ENCODE measurements around the gene MCCD1. TPM values are rescaled to one million over a fixed set of nuclear protein-coding genes. Genes with fewer than 3 reads are reported as not detected.
"Not testable (repeated sequence)": the region's sequence is repeated elsewhere in the genome, so short reads cannot be mapped to it uniquely, and the experiment has no call there.

The MCCD1 gene
- total RNA-seq, 1 experiment from 2014 or later, result not detected

GRCh38 chr6:31497531-31498476, 31.0 kb upstream of the MCCD1 start, which contains the start of gene MICB (continued):
- TF ChIP-seq, protein P1, sequence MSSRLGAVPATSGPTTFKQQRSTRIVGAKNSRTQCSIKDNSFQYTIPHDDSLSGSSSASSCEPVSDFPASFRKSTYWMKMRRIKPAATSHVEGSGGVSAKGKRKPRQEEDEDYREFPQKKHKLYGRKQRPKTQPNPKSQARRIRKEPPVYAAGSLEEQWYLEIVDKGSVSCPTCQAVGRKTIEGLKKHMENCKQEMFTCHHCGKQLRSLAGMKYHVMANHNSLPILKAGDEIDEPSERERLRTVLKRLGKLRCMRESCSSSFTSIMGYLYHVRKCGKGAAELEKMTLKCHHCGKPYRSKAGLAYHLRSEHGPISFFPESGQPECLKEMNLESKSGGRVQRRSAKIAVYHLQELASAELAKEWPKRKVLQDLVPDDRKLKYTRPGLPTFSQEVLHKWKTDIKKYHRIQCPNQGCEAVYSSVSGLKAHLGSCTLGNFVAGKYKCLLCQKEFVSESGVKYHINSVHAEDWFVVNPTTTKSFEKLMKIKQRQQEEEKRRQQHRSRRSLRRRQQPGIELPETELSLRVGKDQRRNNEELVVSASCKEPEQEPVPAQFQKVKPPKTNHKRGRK (CRISPR knock-in tag; IDR thresholded peaks at IDR 0.05; ENCODE audit: borderline replicate concordance), result no peak
- no peak for TF ChIP-seq SOX15 (CRISPR knock-in tag; IDR thresholded peaks at IDR 0.05)
- TF ChIP-seq OVOL2 (CRISPR knock-in tag; IDR thresholded peaks at IDR 0.05; ENCODE audit: borderline replicate concordance), result no peak
- no peak for TF ChIP-seq ZNF121 (CRISPR knock-in tag; IDR thresholded peaks at IDR 0.05)
- TF ChIP-seq ZBTB21 (CRISPR knock-in tag; IDR thresholded peaks at IDR 0.05; ENCODE audit: borderline replicate concordance), result no peak
- no peak for TF ChIP-seq GTF2I (CRISPR knock-in tag; conservative IDR thresholded peaks at IDR 0.05)
- TF ChIP-seq ZNF396 (CRISPR knock-in tag; IDR thresholded peaks at IDR 0.05; ENCODE audit: borderline replicate concordance), result no peak

DNA sequence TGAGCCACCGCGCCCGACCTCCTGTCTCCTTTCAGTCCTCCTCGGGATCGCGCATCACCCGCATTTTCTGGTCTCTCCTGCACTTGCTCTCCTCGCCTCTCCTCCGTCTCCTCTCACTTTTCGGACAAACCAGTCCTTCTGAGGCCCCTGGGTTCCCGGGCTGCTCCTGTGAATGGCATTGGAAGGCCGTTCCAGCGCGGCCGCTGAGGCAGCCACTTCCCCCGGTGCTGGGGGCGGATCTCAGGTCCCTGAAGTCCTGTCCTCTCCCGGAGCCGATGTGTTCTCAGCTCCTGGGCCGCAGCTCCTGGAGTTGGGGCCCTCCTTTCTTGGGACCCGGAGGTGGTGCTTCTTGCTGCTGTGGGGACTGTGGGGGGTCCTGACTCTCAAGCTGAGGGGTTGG, 30.0 kb upstream of the MCCD1 start:
- TF ChIP-seq MYBL2 (CRISPR knock-in tag; IDR thresholded peaks at IDR 0.05), result no peak
- TF ChIP-seq, protein P1 (CRISPR knock-in tag; IDR thresholded peaks at IDR 0.05; ENCODE audit: borderline replicate concordance), result no peak
- Mint-ChIP-seq H3K4me1 (peaks cover 48% of the 10 kb centered on the region), H3K4me3 (peak overlapping the region; percentile 100), H3K9me3 (no peaks in the 10 kb centered on the region), H3K27me3 (ENCODE audit: low read depth) (peaks cover 30% of the 10 kb centered on the region), H3K27ac (peak overlapping the region; percentile 94), H3K36me3 (no peaks in the 10 kb centered on the region)
- ChIA-PET CTCF (interaction anchor here (0.6 to 2.1 kb wide), 10 partner anchors 30 to 132 kb away, joined by 3 to 12 read pairs (median 4); partner anchors contain the start of genes ATP6V1G2 and MCCD1), POLR2A (interaction anchor here (0.6 to 3.2 kb wide), 5 partner anchors 15 to 241 kb away, joined by 3 to 22 read pairs (median 3); partner anchors contain the start of genes DDX39B, MICA and MSH5)
- ATAC-seq (no peak), DNase-seq (ENCODE audit: low spot score) (peak; percentile 49)

- H3K9me3 Mint-ChIP-seq; H3K27ac Mint-ChIP-seq; H3K36me3 Mint-ChIP-seq; DNase-seq (ENCODE audit: low spot score); ATAC-seq; POLR2A ChIA-PET: not testable (repeated sequence)
- peak overlapping the region; percentile 100 for H3K4me3 Mint-ChIP-seq
- CTCF ChIA-PET, result interaction anchor here (1.4 kb wide), 1 partner anchor 81 kb away, joined by 9 read pairs; no protein-coding TSS in a partner anchor
- peaks cover 28% of the 10 kb centered on the region for H3K27me3 Mint-ChIP-seq (ENCODE audit: low read depth)
- H3K4me1 Mint-ChIP-seq, result peaks cover 47% of the 10 kb centered on the region
These were observed 29.1 kb upstream of the MCCD1 start for GRCh38 chr6:31499648-31500047.

DNA sequence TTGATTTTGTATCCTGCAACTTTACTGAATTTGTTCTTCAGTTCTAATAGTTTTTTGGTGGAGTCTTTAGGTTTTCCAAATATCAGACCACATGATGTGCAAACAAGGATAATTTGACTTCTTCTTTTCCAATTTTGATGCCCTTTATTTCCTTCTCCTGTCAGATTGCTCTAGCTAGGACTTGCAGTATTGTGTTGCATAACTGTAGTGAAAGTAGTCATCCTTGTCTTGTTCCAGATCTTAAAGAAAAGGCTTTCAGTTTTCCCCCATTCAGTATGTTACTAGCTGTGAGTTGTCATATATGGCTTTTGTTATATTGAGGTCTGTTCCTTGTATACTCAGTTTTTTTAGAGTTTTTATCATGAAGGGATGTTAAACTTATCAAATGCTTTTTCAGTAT, 26.2 kb upstream of the MCCD1 start:
- no peaks in the 10 kb centered on the region for H3K9me3 Mint-ChIP-seq
- POLR2A ChIA-PET, result no interaction called here
- H3K36me3 Mint-ChIP-seq, result peaks cover 15% of the 10 kb centered on the region
- peaks cover 6% of the 10 kb centered on the region for H3K27me3 Mint-ChIP-seq (ENCODE audit: low read depth)
- CTCF ChIA-PET, result no interaction called here
- no peak overlapping the region for H3K27ac Mint-ChIP-seq
- DNase-seq (ENCODE audit: low spot score) (no peak), ATAC-seq (no peak)
- H3K4me1 Mint-ChIP-seq, result peaks cover 29% of the 10 kb centered on the region
- TF ChIP-seq USF1 (CRISPR knock-in tag; IDR thresholded peaks at IDR 0.05), result no peak
- no peak for TF ChIP-seq ZNF219 (CRISPR knock-in tag; IDR thresholded peaks at IDR 0.05; ENCODE audit: borderline replicate concordance)
- TF ChIP-seq, protein P1 (CRISPR knock-in tag; IDR thresholded peaks at IDR 0.05; ENCODE audit: borderline replicate concordance), result no peak
- TF ChIP-seq, protein P2, sequence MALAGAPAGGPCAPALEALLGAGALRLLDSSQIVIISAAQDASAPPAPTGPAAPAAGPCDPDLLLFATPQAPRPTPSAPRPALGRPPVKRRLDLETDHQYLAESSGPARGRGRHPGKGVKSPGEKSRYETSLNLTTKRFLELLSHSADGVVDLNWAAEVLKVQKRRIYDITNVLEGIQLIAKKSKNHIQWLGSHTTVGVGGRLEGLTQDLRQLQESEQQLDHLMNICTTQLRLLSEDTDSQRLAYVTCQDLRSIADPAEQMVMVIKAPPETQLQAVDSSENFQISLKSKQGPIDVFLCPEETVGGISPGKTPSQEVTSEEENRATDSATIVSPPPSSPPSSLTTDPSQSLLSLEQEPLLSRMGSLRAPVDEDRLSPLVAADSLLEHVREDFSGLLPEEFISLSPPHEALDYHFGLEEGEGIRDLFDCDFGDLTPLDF (CRISPR knock-in tag; IDR thresholded peaks at IDR 0.05), result no peak
- TF ChIP-seq USF2 (CRISPR knock-in tag; IDR thresholded peaks at IDR 0.05), result no peak
- TF ChIP-seq CTCF (IDR thresholded peaks at IDR 0.05), result no peak
- TF ChIP-seq RORB (CRISPR knock-in tag; IDR thresholded peaks at IDR 0.05), result no peak
- TF ChIP-seq MYBL2 (CRISPR knock-in tag; IDR thresholded peaks at IDR 0.05), result no peak
- H3K4me3 Mint-ChIP-seq, result no peak overlapping the region

DNA sequence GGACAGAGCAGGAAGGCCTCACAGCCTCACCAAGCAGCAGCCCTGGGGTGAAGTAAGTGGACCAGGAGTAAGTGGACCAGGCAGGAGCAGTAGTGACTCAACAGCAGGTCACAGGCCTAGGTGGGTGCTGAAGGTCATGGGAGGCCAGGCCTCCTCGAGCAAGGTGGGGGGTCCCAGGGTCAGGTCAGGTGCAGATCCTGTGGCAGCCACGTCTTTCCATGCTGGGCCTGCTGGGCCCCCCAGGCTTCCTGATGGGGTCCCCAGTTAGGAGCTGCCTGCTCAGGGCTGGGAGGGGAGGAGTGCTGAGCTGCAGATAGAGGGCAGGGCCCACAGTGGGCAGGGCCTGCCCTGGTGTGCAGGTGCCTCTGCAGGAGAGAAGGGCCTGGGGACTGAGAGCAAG, 19.7 kb upstream of the MCCD1 start:
- DNase-seq (ENCODE audit: low spot score); H3K27me3 Mint-ChIP-seq (ENCODE audit: low read depth); ATAC-seq; H3K27ac Mint-ChIP-seq; CTCF ChIA-PET; H3K4me1 Mint-ChIP-seq; H3K9me3 Mint-ChIP-seq; H3K4me3 Mint-ChIP-seq: not testable (repeated sequence)
- POLR2A ChIA-PET, result interaction anchor here (0.6 kb wide), 1 partner anchor 84 kb away, joined by 4 read pairs; no protein-coding TSS in a partner anchor
- H3K36me3 Mint-ChIP-seq, result peaks cover 52% of the 10 kb centered on the region
